Heart right ventricle (tissue), 16 donors: Measurements from ENCODE around the gene MIA2. TPM values are rescaled to one million over a fixed set of nuclear protein-coding genes. Genes with fewer than 3 reads are reported as not detected.
A peak's percentile ranks its signal among the peaks of the same experiment; 100 is the strongest.

Experiments used
- ATAC-seq, 8 donors: fragments of 200-7000 bp; cut with Tn5 transposase; one replicate each; pipeline ENCODE4 v1.9.1; 2020; ENCODE audit warnings: mild to moderate bottlenecking in 8 of 8, moderate library complexity in 8 of 8, moderate number of reproducible peaks in 1 of 8
- DNase-seq, 2 donors: peaks; one replicate each; pipeline ENCODE4 v3.0.0-alpha.2; 2020
- H3K27ac ChIP-seq, 10 donors: fragments of 200-600 bp; sonication (generic) in 2 of 10; one replicate each; pipeline versions ENCODE4 v1.5.0 to v1.8.0; 2020 to 2022; ENCODE audit warnings: mild to moderate bottlenecking in 3 of 10
- H3K27me3 ChIP-seq, 7 donors: fragments of 200-600 bp; one replicate each; pipeline ENCODE4 v1.8.0; 2021 to 2022; ENCODE audit warnings: mild to moderate bottlenecking in 2 of 7
- H3K36me3 ChIP-seq, 9 donors: fragments of 200-600 bp; sonication (generic) in 1 of 9; one replicate each; pipeline versions ENCODE4 v1.5.0 to v1.8.0; 2020 to 2022; ENCODE audit warnings: mild to moderate bottlenecking in 2 of 9
- H3K4me1 ChIP-seq, 9 donors: fragments of 200-600 bp; sonication (generic) in 1 of 9; one replicate each; pipeline versions ENCODE4 v1.5.0 to v1.8.0; 2020 to 2022; ENCODE audit warnings: mild to moderate bottlenecking in 4 of 9
- H3K4me3 ChIP-seq, 10 donors: fragments of 200-600 bp; sonication (generic) in 2 of 10; one replicate each; pipeline versions ENCODE4 v1.5.0 to v1.8.0; 2020 to 2022; ENCODE audit warnings: mild to moderate bottlenecking in 7 of 10, moderate library complexity in 2 of 10
- H3K9me3 ChIP-seq, 11 donors: fragments of 200-600 bp in 10 of 11; sonication (generic) in 2 of 11; one replicate each; pipeline versions ENCODE4 v1.5.0 to v1.8.0; 2013 to 2022; ENCODE audit warnings: mild to moderate bottlenecking in 2 of 11, control low read depth in 1 of 11, moderate library complexity in 1 of 11
- WGBS, 2 donors: extraction: QIAGEN DNeasy Blood & Tissue Kit; methylation state at CpG; one replicate each; pipeline ENCODE4 v1.1.7; 2013; ENCODE audit warnings: inconsistent platforms in 1 of 2; 5-methylcytosine and 5-hydroxymethylcytosine counted together
- intact Hi-C, 10 donors: fragments of 100-400 bp; cut with DNase I; formaldehyde crosslinking; loops; one replicate each; pipeline versions ENCODE4 v1.11.1 to v1.14.2; 2022
- polyA plus RNA-seq, 2 donors: library from polyadenylated mRNA; stranded (reverse); fragments of 200-250 nt; gene quantifications; one replicate each; pipeline ENCODE4 v1.2.3, GENCODE V29; 2013
- total RNA-seq, 10 donors: library from RNA; stranded (reverse); fragmentation: NEBNext Ultra II Directional in 3 of 10; extraction: Animal tissue kit (Norgen Biotek cat#: 25700) in 3 of 10; gene quantifications; one replicate each; pipeline versions ENCODE4 v1.2.1 to v1.2.4, GENCODE V29; 2021 to 2023
- TF ChIP-seq, protein P1 (sequence below), 9 donors: fragments of 200-600 bp; sonication (generic) in 2 of 9; IDR thresholded peaks; one replicate each; pipeline versions ENCODE4 v1.5.0 to v1.8.0; 2021 to 2022; ENCODE audit warnings: antibody characterized with exemption in 9 of 9, mild to moderate bottlenecking in 5 of 9, moderate library complexity in 1 of 9
- donor health status: Arrhythmogenic right ventricular cardiomyopathy.
- donor health status: ischemic (EF 13 %, LVEDD 7.1; RV severe dilation, severe dysfunction).
- donor health status: healthy with polysubstance abuse.
- donor health status: DM: no; HTN: yes; CAD: no.
- donor health status: DM: no; HTN: no; CAD: no.
- donor health status: ischemic (EF 25% LVEDD 6.9; RV normal size, moderate dysfunction).
- donor health status: ischemic (EF 25% LVEDD 5.7; RV mildly dilated, moderate dysfunction).
- donor health status: healthy.
- donor health status: DM: yes; HTN: yes; CAD: no.
- donor health status: Ischemic cardiomyopathy.
- donor health status: ischemic (EF 35%, LVEDD 5.7; RV mildly dilated, moderate dysfunction).
- donor health status: nonischemic (EF 11% LVEDD 7.7; RV severe dilation, severe dysfunction).
- donor health status: DM: yes; HTN: yes; CAD: no.
- donor health status: PGD.
- donor health status: ischemic (EF 29% LVEDD 5.4; RV normal size, mild dysfunction).
- donor health status: nonischemic (EF 23%, LVEDD 6.1; RV moderate dilation, normal function).

The MIA2 gene
- total and polyA plus RNA-seq, 12 donors, result 8.0 to 34.6 (median 22.3) TPM

DNA sequence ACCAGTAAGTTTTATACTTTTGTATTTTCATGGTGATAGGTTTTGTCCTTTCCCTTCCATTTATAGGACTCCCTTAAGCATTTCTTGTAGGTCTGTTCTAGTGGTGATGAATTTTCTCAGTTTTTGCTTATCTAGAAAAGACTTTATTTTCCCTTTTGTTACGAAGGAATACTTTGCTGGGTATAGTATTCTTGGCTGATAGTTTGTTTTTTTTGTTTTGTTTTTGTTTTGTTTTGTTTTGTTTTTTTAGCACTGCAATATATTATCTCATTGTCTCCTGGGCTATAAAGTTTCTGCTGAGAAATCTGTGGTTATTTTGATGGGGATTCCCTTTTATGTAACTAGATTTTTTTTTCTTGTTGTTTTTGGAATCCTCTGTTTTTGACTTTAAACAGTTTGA, 130.8 kb downstream of the MIA2 start:
- peaks cover 0 to 44% (median 8%) of the 10 kb centered on the region in 9 donors for H3K36me3 ChIP-seq
- no peak overlapping the region for H3K4me3 ChIP-seq
- TF ChIP-seq, protein P1, sequence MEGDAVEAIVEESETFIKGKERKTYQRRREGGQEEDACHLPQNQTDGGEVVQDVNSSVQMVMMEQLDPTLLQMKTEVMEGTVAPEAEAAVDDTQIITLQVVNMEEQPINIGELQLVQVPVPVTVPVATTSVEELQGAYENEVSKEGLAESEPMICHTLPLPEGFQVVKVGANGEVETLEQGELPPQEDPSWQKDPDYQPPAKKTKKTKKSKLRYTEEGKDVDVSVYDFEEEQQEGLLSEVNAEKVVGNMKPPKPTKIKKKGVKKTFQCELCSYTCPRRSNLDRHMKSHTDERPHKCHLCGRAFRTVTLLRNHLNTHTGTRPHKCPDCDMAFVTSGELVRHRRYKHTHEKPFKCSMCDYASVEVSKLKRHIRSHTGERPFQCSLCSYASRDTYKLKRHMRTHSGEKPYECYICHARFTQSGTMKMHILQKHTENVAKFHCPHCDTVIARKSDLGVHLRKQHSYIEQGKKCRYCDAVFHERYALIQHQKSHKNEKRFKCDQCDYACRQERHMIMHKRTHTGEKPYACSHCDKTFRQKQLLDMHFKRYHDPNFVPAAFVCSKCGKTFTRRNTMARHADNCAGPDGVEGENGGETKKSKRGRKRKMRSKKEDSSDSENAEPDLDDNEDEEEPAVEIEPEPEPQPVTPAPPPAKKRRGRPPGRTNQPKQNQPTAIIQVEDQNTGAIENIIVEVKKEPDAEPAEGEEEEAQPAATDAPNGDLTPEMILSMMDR (IDR thresholded peaks at IDR 0.05), result no peak
- WGBS, 2 donors, result 92 to 96% methylated on average over 1 of the region's 1 CpG
- H3K27me3 ChIP-seq, result no peaks in the 10 kb centered on the region
- peaks cover 0 to 44% (median 15%) of the 10 kb centered on the region in 11 donors for H3K9me3 ChIP-seq
- peaks cover 0 to 15% (median 8%) of the 10 kb centered on the region in 9 donors for H3K4me1 ChIP-seq
- intact Hi-C loops, result loop anchor here in 1 of 10 donors (10.0 kb wide), 1 partner anchor 250 kb away; the partner anchor contains the start of gene GEMIN2
- DNase-seq, result no peak
- no peak for ATAC-seq
- H3K27ac ChIP-seq, result no peak overlapping the region

DNA sequence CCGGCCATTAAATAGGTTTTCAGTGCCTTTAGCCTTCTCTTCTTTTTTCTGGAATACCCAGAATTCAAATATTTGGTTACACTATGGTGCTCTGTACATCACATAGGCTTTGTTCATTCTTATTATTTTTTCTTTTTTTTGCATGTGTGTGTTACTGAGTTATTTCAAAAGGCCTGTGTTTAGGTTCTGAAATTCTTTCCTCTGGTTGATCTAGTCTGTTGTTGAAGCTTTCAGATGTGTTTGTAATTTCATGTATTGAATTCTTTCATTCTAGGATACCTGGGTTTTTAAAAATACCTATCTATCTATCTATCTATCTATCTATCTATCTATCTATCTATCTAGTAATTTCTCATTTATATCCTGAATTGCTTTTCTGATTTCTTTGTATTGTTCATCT, 131.6 kb downstream of the MIA2 start:
- ATAC-seq (no peak), DNase-seq (no peak)
- Histone ChIP-seq H3K27me3 (no peaks in the 10 kb centered on the region), H3K9me3 (peaks cover 0 to 39% (median 15%) of the 10 kb centered on the region in 11 donors), H3K4me1 (peaks cover 0 to 15% (median 8%) of the 10 kb centered on the region in 9 donors), H3K4me3 (no peak overlapping the region), H3K27ac (no peak overlapping the region), H3K36me3 (peaks cover 0 to 39% (median 14%) of the 10 kb centered on the region in 9 donors)
- 96 to 100% methylated on average over 1 of the region's 1 CpG for WGBS, 2 donors
- TF ChIP-seq, protein P1 (IDR thresholded peaks at IDR 0.05), result no peak
- intact Hi-C loops, result loop anchor here in 3 of 10 donors (5.0 to 10.0 kb wide), 4 partner anchors 133 to 258 kb away; partner anchors contain the start of genes GEMIN2 (in 1 of the 3) and MIA2 (in 1 of the 3)

DNA sequence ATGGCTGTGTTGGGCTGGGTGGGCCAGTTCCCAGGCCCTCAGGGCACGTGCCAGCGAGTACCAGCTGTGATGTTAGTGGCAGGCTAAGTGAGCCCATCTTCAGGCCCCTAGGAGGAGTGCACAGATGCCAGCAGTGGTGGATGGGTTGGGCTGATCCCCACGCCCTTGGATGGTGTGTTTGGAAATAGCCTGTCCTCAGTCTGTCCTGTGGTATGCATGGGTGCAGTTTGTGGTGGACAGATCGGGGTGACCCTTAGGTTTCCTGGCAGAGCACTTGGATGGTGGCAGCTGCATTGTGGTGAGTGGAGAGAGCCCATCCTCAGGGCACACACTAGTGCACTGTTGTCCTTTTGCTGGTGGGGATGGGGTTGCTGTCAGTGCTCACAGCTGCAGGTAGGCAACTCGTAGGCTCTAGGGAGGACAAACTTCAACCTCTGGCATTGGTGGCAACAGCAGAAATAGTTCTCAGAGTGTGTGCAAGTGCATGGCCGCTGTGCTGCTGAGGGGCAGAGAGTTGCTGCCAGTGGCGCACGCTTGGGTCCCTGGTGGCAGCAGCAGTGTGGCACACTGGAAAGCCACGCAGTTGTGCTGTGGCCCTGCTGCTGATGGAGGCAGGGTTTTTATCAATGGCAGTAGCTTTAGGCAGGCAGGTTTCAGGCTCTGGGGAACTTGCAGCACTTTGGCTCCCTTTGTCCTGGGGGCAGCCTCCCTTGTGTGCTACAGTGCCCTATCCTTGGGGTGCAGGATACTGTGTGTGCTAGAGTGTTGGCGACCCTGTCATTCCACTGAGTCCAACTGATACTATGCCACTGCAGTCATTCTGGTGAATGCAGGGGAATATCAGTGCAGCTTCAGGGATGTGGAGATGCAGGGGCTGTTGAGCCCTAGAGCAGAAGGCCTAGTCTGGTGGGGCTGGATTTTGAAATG, 133.0 kb downstream of the MIA2 start:
- Histone ChIP-seq H3K27me3 (no peaks in the 10 kb centered on the region), H3K9me3 (peaks cover 0 to 32% (median 15%) of the 10 kb centered on the region in 11 donors), H3K4me3 (no peak overlapping the region), H3K4me1 (peaks cover 0 to 15% (median 8%) of the 10 kb centered on the region in 9 donors), H3K36me3 (peaks cover 0 to 31% (median 11%) of the 10 kb centered on the region in 9 donors), H3K27ac (no peak overlapping the region)
- WGBS, 2 donors, result 93 to 96% methylated on average over 10 of the region's 10 CpGs
- TF ChIP-seq, protein P1 (IDR thresholded peaks at IDR 0.05), result no peak
- intact Hi-C loops, result loop anchor here in 3 of 10 donors (5.0 to 10.0 kb wide), 4 partner anchors 134 to 259 kb away; partner anchors contain the start of genes GEMIN2 (in 1 of the 3) and MIA2 (in 1 of the 3)
- peak in 4 of 8 donors; percentile 14 to 66 (median 28) for ATAC-seq
- no peak for DNase-seq

DNA sequence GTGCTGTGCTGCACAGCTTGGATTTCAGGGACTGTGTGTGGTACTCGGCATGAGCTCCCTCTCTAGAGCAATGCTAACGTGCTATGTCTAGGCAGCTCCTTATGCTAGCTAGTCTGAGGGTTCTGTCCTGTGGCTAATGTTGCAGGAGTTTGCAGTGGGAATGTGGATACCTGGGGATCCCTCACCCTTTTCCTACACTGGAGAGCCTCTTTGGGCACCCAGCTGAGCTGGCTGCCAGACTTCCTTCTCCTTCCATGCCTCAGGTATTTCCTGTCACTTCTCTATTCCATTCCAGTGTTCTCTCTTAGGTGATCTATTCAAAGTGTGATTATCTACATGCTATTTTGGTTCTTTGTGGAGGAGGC, 133.7 kb downstream of the MIA2 start:
- H3K4me3 ChIP-seq, result no peak overlapping the region
- peaks cover 0 to 15% (median 8%) of the 10 kb centered on the region in 9 donors for H3K4me1 ChIP-seq
- no peaks in the 10 kb centered on the region for H3K27me3 ChIP-seq
- DNase-seq (no peak), ATAC-seq (peak in 5 of 8 donors; percentile 30 to 66 (median 48))
- WGBS, 2 donors, result 50 to 66% methylated on average over 2 of the region's 2 CpGs
- intact Hi-C loops, result loop anchor here in 3 of 10 donors (5.0 to 10.0 kb wide), 4 partner anchors 135 to 260 kb away; partner anchors contain the start of genes GEMIN2 (in 1 of the 3) and MIA2 (in 1 of the 3)
- H3K27ac ChIP-seq, result no peak overlapping the region
- H3K36me3 ChIP-seq, result peaks cover 0 to 30% (median 10%) of the 10 kb centered on the region in 9 donors
- H3K9me3 ChIP-seq, result peaks cover 0 to 29% (median 15%) of the 10 kb centered on the region in 11 donors
- TF ChIP-seq, protein P1 (IDR thresholded peaks at IDR 0.05), result no peak
